Small intestine (tissue), 7 donors: ENCODE data around the gene NKX2-4. TPM values are rescaled to one million over a fixed set of nuclear protein-coding genes. Genes with fewer than 3 reads are reported as not detected.
"Not testable (repeated sequence)": the region's sequence is repeated elsewhere in the genome, so short reads cannot be mapped to it uniquely, and the experiment has no call there.

Experiments
- DNase-seq, 2 donors: peaks; one replicate each; pipeline versions ENCODE4 v3.0.0 to v3.0.0-alpha.2; 2013
- FAIRE-seq: peaks from 2 replicates; lab custom pipeline; 2012; peaks lifted over from hg19 to GRCh38; lab: Jason Lieb, UNC
- H3K27ac ChIP-seq, 3 donors: one replicate each; pipeline ENCODE4 v1.5.1; 2013; ENCODE audit warnings: low read length in 2 of 3, mild to moderate bottlenecking in 2 of 3, control low read depth in 1 of 3, inconsistent platforms in 1 of 3, low read depth in 1 of 3, moderate library complexity in 1 of 3
- H3K27me3 ChIP-seq, 3 donors: one replicate each; pipeline ENCODE4 v1.6.1; 2013; ENCODE audit warnings: low read length in 3 of 3, inconsistent platforms in 1 of 3; ENCODE audit not compliant: control insufficient read depth in 3 of 3, insufficient read depth in 3 of 3
- H3K36me3 ChIP-seq, 3 donors: one replicate each; pipeline ENCODE4 v1.6.1; 2013; ENCODE audit warnings: low read length in 3 of 3, inconsistent platforms in 1 of 3, low read depth in 1 of 3, mild to moderate bottlenecking in 1 of 3, moderate library complexity in 1 of 3; ENCODE audit not compliant: control insufficient read depth in 3 of 3, insufficient read depth in 2 of 3
- H3K4me1 ChIP-seq, 3 donors: one replicate each; pipeline ENCODE4 v1.6.1; 2013; ENCODE audit warnings: low read length in 2 of 3, inconsistent platforms in 1 of 3, low read depth in 1 of 3, mild to moderate bottlenecking in 1 of 3, moderate library complexity in 1 of 3; ENCODE audit not compliant: control insufficient read depth in 3 of 3, insufficient read depth in 2 of 3
- H3K4me3 ChIP-seq, 3 donors: one replicate each; pipeline ENCODE4 v1.5.1; 2013; ENCODE audit warnings: low read length in 3 of 3, control low read depth in 1 of 3, inconsistent platforms in 1 of 3, low read depth in 1 of 3, mild to moderate bottlenecking in 1 of 3, moderate library complexity in 1 of 3
- H3K9me3 ChIP-seq, 2 donors: one replicate each; pipeline ENCODE4 v1.6.1; 2013; ENCODE audit warnings: low read depth in 1 of 2, low read length in 1 of 2; ENCODE audit not compliant: control insufficient read depth in 2 of 2, insufficient read depth in 1 of 2
- WGBS, 3 donors: extraction: QIAGEN DNeasy Blood & Tissue Kit; methylation state at CpG; one replicate each; pipeline ENCODE4 v1.1.7; 2013; 5-methylcytosine and 5-hydroxymethylcytosine counted together
- polyA plus RNA-seq, 4 donors: library from polyadenylated mRNA; stranded (reverse) in 3 of 4; unstranded in 1 of 4; fragments of 200-250 nt in 3 of 4; fragments of 120-200 nt in 1 of 4; gene quantifications; one replicate each; pipeline versions ENCODE4 v1.2.1 to v1.2.3, GENCODE V29; 2013
- donor health status: healthy with polysubstance abuse.
- donor health status: control.
- donor health status: control.
- donor health status: Bipolar disorder and iron deficiency.
- donor health status: healthy.

The NKX2-4 gene
- polyA plus RNA-seq, 4 donors: not detected

DNA sequence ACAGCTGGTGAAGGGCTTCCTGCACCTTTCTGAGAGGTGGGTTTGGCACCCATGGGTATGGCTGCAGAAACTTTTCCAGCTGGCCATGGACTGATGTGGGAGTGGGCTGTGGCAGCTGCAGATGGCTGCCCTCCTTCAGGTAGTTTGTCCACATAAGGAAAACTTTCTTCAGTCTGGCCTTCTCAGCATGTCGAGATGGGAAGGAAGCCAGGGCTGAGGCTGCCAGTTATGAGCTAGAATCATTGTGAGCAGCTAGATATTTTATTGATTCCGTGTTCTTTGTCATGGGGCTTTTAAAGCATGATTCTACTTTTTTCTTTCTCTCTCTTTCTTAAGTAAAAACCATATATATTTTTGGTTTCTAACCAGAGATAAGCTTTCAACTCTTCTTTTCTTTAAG, 16.6 kb downstream of the NKX2-4 start:
- no peak for DNase-seq
- Histone ChIP-seq H3K36me3 (peaks cover 8 to 15% (median 9%) of the 10 kb centered on the region in 3 donors), H3K27ac (no peak overlapping the region), H3K27me3 (no peaks in the 10 kb centered on the region), H3K9me3 (no peaks in the 10 kb centered on the region), H3K4me3 (no peak overlapping the region), H3K4me1 (no peaks in the 10 kb centered on the region)
- no peak for FAIRE-seq
- 85 to 95% (median 86%) methylated on average over 2 of the region's 2 CpGs for WGBS, 3 donors

DNA sequence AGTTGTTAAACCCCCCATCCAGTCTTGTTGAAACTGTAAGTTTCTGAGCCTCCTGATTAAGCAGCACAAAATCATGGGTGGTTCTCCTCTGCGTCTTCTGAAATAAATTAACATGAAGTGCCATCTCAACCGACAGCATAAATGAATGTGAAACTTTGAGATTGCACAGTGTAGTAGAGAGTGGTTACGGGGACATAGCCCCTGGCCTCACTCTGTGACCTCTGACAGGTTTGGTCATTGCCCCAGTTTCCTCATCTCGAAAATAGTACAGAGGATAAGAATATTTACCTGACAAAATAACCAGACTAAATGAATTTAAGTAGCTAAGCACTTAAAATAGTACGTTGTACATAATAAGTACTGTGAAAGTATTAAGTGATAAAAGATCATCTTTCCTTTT, 19.1 kb downstream of the NKX2-4 start:
- H3K4me1 ChIP-seq: no peaks in the 10 kb centered on the region
- H3K4me3 ChIP-seq: no peak overlapping the region
- H3K27ac ChIP-seq: no peak overlapping the region
- WGBS, 3 donors: 90 to 93% (median 92%) methylated on average over 5 of the region's 5 CpGs
- DNase-seq (no peak), FAIRE-seq (no peak)
- H3K36me3 ChIP-seq: peaks cover 4 to 12% (median 5%) of the 10 kb centered on the region in 3 donors
- H3K9me3 ChIP-seq: no peaks in the 10 kb centered on the region
- H3K27me3 ChIP-seq: no peaks in the 10 kb centered on the region

DNA sequence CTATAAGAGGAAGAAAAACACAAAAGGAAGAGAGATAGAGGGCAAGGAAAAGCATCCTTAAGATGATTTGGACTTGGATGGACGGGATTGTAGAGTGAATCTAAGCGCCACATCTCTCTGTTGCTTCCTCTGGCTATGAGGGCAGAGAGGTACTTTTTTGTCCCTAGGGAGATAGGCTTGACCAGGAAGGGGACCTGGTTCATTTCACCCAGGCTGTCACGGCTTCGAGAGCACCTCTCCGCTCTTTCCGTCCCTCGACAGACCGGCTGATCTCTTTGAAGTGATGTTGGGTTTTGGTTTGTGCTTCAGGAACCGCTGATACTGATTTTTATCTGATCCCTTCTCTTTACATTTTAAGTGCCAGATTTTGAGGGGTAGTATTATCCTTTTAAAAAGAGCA, 19.6 kb downstream of the NKX2-4 start:
- peaks cover 4 to 12% (median 5%) of the 10 kb centered on the region in 3 donors for H3K36me3 ChIP-seq
- WGBS, 3 donors: 94 to 99% (median 97%) methylated on average over 9 of the region's 9 CpGs
- no peaks in the 10 kb centered on the region for H3K27me3 ChIP-seq

DNA sequence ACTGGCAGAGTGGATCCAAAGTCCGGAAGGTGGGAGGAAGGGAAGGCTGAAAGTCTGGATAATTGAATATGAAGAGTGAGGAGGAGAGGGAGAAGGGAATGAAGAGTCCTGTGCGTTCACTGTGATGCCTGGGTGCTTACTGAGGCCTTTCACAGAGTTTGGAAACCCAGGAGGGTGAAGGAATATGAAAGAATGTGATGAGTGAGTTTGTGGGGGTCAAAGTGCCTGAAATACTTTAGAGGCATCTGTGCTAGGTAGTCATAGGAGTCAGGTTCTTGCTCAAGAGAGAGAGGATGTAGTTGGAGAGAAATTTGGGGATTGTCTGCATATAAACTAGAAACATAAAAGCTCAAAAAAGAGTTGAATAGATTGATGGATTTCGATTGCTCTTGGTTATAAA, 20.7 kb downstream of the NKX2-4 start:
- Histone ChIP-seq H3K27ac (no peak overlapping the region), H3K4me3 (no peak overlapping the region), H3K4me1 (no peaks in the 10 kb centered on the region), H3K36me3 (peaks cover 0 to 12% (median 4%) of the 10 kb centered on the region in 3 donors), H3K9me3 (no peaks in the 10 kb centered on the region), H3K27me3 (no peaks in the 10 kb centered on the region)
- DNase-seq: no peak
- no peak for FAIRE-seq
- WGBS, 3 donors: 91 to 93% (median 91%) methylated on average over 3 of the region's 3 CpGs

More for the DNA sequence above, 19.6 kb downstream of the NKX2-4 start:
- H3K4me1 ChIP-seq: no peaks in the 10 kb centered on the region
- no peak overlapping the region for H3K27ac ChIP-seq
- no peak for DNase-seq
- FAIRE-seq: no peak
- no peak overlapping the region for H3K4me3 ChIP-seq
- no peaks in the 10 kb centered on the region for H3K9me3 ChIP-seq

- Histone ChIP-seq H3K36me3 (peaks cover 4 to 9% (median 5%) of the 10 kb centered on the region in 3 donors), H3K27me3 (no peaks in the 10 kb centered on the region), H3K9me3 (no peaks in the 10 kb centered on the region), H3K27ac (no peak overlapping the region), H3K4me3 (no peak overlapping the region), H3K4me1 (no peaks in the 10 kb centered on the region)
- WGBS, 3 donors: 74 to 84% (median 79%) methylated on average over 1 of the region's 1 CpG
- no peak for FAIRE-seq
- DNase-seq: no peak
Measured at GRCh38 chr20:21373436-21373835, 23.9 kb downstream of the NKX2-4 start.

DNA sequence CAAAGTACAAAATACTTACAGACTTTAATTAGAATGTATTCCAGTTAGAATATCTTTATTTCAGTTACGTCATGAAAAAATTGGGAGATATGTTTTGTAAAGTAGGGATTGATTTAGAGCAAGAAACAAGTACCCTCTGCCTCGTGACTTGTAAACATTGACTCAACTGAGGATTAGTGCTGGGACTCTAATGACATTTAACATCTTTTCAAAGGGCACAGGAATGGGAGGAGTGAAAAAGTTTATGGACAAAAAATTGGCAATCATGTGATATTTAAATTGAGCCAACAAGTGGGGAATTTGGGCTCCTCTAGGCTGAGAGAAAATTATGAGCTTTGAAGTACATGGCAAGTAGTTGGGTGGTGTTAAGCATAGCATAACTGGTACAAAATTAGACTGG, 25.3 kb downstream of the NKX2-4 start:
- peaks cover 3 to 5% (median 4%) of the 10 kb centered on the region in 3 donors for H3K36me3 ChIP-seq

GRCh38 chr20:21371193-21371592, 26.1 kb downstream of the NKX2-4 start:
- DNase-seq (no peak), FAIRE-seq (no peak)
- no peaks in the 10 kb centered on the region for H3K27me3 ChIP-seq
- no peaks in the 10 kb centered on the region for H3K9me3 ChIP-seq
- H3K4me3 ChIP-seq: no peak overlapping the region
- H3K27ac ChIP-seq: no peak overlapping the region
- no peaks in the 10 kb centered on the region for H3K4me1 ChIP-seq
- H3K36me3 ChIP-seq: peaks cover 4 to 8% (median 5%) of the 10 kb centered on the region in 3 donors
- 95 to 100% (median 97%) methylated on average over 1 of the region's 1 CpG for WGBS, 3 donors

More for the DNA sequence above, 25.3 kb downstream of the NKX2-4 start:
- Histone ChIP-seq H3K4me1 (no peaks in the 10 kb centered on the region), H3K27me3 (no peaks in the 10 kb centered on the region), H3K4me3 (no peak overlapping the region), H3K9me3 (no peaks in the 10 kb centered on the region), H3K27ac (no peak overlapping the region)
- DNase-seq (no peak), FAIRE-seq (no peak)
- 82 to 94% (median 85%) methylated on average over 2 of the region's 2 CpGs for WGBS, 3 donors

- no peak for FAIRE-seq
- Histone ChIP-seq H3K9me3 (no peaks in the 10 kb centered on the region), H3K4me3 (no peak overlapping the region), H3K27ac (no peak overlapping the region), H3K4me1 (no peaks in the 10 kb centered on the region), H3K27me3 (no peaks in the 10 kb centered on the region), H3K36me3 (peaks cover 6 to 10% (median 7%) of the 10 kb centered on the region in 3 donors)
- no peak for DNase-seq
- 46 to 82% (median 46%) methylated on average over 2 of the region's 2 CpGs for whole genome bisulfite sequencing, 3 donors
Measured at GRCh38 chr20:21368791-21369190, 28.5 kb downstream of the NKX2-4 start.

DNA sequence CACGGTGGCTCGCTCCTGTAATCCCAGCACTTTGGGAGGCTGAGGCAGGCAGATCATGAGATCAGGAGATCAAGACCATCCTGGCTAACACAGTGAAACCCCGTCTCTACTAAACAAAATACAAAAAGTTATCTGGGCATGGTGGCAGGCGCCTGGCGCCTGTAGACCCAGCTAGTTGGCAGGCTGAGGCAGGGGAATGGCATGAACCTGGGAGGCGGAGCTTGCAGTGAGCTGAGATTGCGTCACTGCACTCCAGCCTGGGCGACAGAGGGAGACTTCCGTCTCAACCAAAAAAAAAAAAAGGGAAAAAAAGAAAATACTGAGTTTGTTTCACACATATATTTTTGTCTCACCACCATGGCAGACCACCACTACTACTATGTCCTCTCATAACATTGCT, 31.1 kb downstream of the NKX2-4 start:
- H3K9me3 ChIP-seq, H3K27ac ChIP-seq, H3K4me3 ChIP-seq, H3K27me3 ChIP-seq, H3K4me1 ChIP-seq, DNase-seq, FAIRE-seq: not testable (repeated sequence)
- 88 to 93% (median 92%) methylated on average over 9 of the region's 9 CpGs for WGBS, 3 donors
- peaks cover 8 to 13% (median 12%) of the 10 kb centered on the region in 3 donors for H3K36me3 ChIP-seq
